Coronary artery (tissue), 2 donors: ENCODE data around the gene FANCI.

ENCODE experiments used
- DNase-seq: peaks from one replicate; pipeline ENCODE4 v3.0.0-alpha.2; 2017; ENCODE audit warnings: low spot score
- H3K27ac ChIP-seq, 2 donors: fragments of 200-600 bp; sonication (generic); one replicate each; pipeline ENCODE4 v1.5.1; 2016 to 2019
- H3K4me3 ChIP-seq: fragments of 200-600 bp; sonication (generic); 2 replicates; pipeline ENCODE4 v1.5.1; 2016; ENCODE audit warnings: mild to moderate bottlenecking, moderate library complexity
- CTCF ChIP-seq: fragments of 200-600 bp; sonication (generic); IDR thresholded peaks from one replicate; pipeline ENCODE4 v1.5.1; 2019; ENCODE audit warnings: antibody characterized with exemption

FANCI gene

GRCh38 chr15:89340573-89340972 is 96.8 kb downstream of the FANCI start:
- H3K27ac ChIP-seq: no peak overlapping the region
- no peak overlapping the region for H3K4me3 ChIP-seq
- TF ChIP-seq CTCF: no peak
- no peak for DNase-seq

GRCh38 chr15:89341316-89342005 is 97.7 kb downstream of the FANCI start:
- H3K27ac ChIP-seq: no peak overlapping the region
- no peak for TF ChIP-seq CTCF
- H3K4me3 ChIP-seq: no peak overlapping the region
- no peak for DNase-seq

GRCh38 chr15:89342840-89343239 is 99.1 kb downstream of the FANCI start:
- TF ChIP-seq CTCF: no peak
- no peak overlapping the region for H3K4me3 ChIP-seq
- DNase-seq: no peak
- no peak overlapping the region for H3K27ac ChIP-seq

- DNase-seq: no peak
Measured at GRCh38 chr15:89345248-89345647, 101.5 kb downstream of the FANCI start.

GRCh38 chr15:89346516-89347231 is 102.9 kb downstream of the FANCI start:
- no peak for TF ChIP-seq CTCF
- DNase-seq: no peak
- no peak overlapping the region for H3K4me3 ChIP-seq
- H3K27ac ChIP-seq: no peak overlapping the region

More at GRCh38 chr15:89345248-89345647, 101.5 kb downstream of the FANCI start:
- no peak for TF ChIP-seq CTCF
- Histone ChIP-seq H3K27ac (no peak overlapping the region), H3K4me3 (no peak overlapping the region)

- Histone ChIP-seq H3K4me3 (no peak overlapping the region), H3K27ac (no peak overlapping the region)
- DNase-seq: no peak
- TF ChIP-seq CTCF: no peak
Measured at GRCh38 chr15:89349206-89349558, 105.4 kb downstream of the FANCI start.

- Histone ChIP-seq H3K4me3 (no peak overlapping the region), H3K27ac (no peak overlapping the region)
- DNase-seq: no peak
- TF ChIP-seq CTCF: no peak
Measured at GRCh38 chr15:89352476-89352875, 108.7 kb downstream of the FANCI start.
